ENCODE data around the gene TAF1B.

- no peak for TF ChIP-seq SUZ12 (IDR thresholded peaks at IDR 0.05; ENCODE audit: extremely low read depth, insufficient read depth, insufficient read length)
- no peak for TF ChIP-seq YY1 (IDR thresholded peaks at IDR 0.05; ENCODE audit: insufficient read depth, insufficient read length)
Observed at GRCh38 chr2:9832586-9832985, 10.7 kb upstream of the TAF1B start.
